B cell (primary cell): ENCODE results near the gene DQX1. TPM values are rescaled to one million over a fixed set of nuclear protein-coding genes. Genes with fewer than 3 reads are reported as not detected.
A peak's percentile ranks its signal among the peaks of the same experiment; 100 is the strongest.

Experiments
- ATAC-seq: fragments of 200-7000 bp; cut with Tn5 transposase; one replicate; pipeline ENCODE4 v1.10.0; 2021; ENCODE audit warnings: low read depth, mild to moderate bottlenecking, moderate number of reproducible peaks, moderate library complexity
- CTCF ChIA-PET: fragments of 350-600 bp; sonication (Branson Sonifier 250); formaldehyde crosslinking; loops from one replicate; lab custom pipeline; 2021; ENCODE audit warnings: antibody characterized with exemption, inconsistent platforms; lab: Charles Lee
- POLR2A ChIA-PET: fragments of 350-600 bp; sonication (Branson Sonifier 250); formaldehyde crosslinking; loops from one replicate; lab custom pipeline; 2021; ENCODE audit warnings: antibody characterized with exemption; lab: Charles Lee
- DNase-seq: peaks from one replicate; pipeline ENCODE4 v3.0.0; 2013
- H2AFZ ChIP-seq: 2 replicates; pipeline ENCODE4 v1.6.1; 2012; ENCODE audit warnings: mild to moderate bottlenecking, low read depth, low read length; ENCODE audit not compliant: insufficient read depth, poor library complexity, severe bottlenecking
- H3K27ac ChIP-seq, 2 donors: 1 replicate in 1 of 2; 2 replicates in 1 of 2; pipeline ENCODE4 v1.5.1; 2012 to 2013; ENCODE audit warnings: low read length in 2 of 2, mild to moderate bottlenecking in 2 of 2, moderate library complexity in 1 of 2
- H3K27me3 ChIP-seq, 4 experiments: fragments of 200-600 bp in 1 of 4; sonication (generic) in 1 of 4; replicated peaks in 1 of 4; 1 replicate in 2 of 4; 2 replicates in 2 of 4; pipeline versions ENCODE4 v1.6.1 to v1.7.0; 2013 to 2016; ENCODE audit warnings: low read length in 3 of 4, mild to moderate bottlenecking in 2 of 4, mixed read lengths in 1 of 4, moderate library complexity in 1 of 4; ENCODE audit not compliant: insufficient read depth in 4 of 4, control insufficient read depth in 3 of 4; ENCODE audit errors: control extremely low read depth in 1 of 4
- H3K36me3 ChIP-seq, 2 experiments: replicated peaks in 1 of 2; 1 replicate in 1 of 2; 2 replicates in 1 of 2; pipeline versions ENCODE4 v1.6.1 to v1.7.1; 2013; ENCODE audit warnings: low read length in 1 of 2; ENCODE audit not compliant: insufficient read depth in 2 of 2, control insufficient read depth in 1 of 2; ENCODE audit errors: control extremely low read depth in 1 of 2, extremely low read depth in 1 of 2
- H3K4me1 ChIP-seq, 2 donors: fragments of 200-600 bp in 1 of 2; sonication (generic) in 1 of 2; 1 replicate in 1 of 2; 2 replicates in 1 of 2; pipeline versions ENCODE4 v1.5.1 to v1.6.1; 2013 to 2017; ENCODE audit warnings: low read length in 2 of 2; ENCODE audit not compliant: control insufficient read depth in 2 of 2, insufficient read depth in 2 of 2
- H3K4me2 ChIP-seq: replicated peaks from 2 replicates; pipeline ENCODE3; 2012; ENCODE audit warnings: mild to moderate bottlenecking, low read depth, low read length; ENCODE audit not compliant: poor library complexity, severe bottlenecking
- H3K4me3 ChIP-seq, 5 experiments: fragments of 200-600 bp in 1 of 5; sonication (generic) in 1 of 5; 1 replicate in 3 of 5; 2 replicates in 2 of 5; pipeline versions ENCODE4 v1.5.1 to v1.7.0; 2011 to 2016; ENCODE audit warnings: low read length in 4 of 5, mild to moderate bottlenecking in 4 of 5, low read depth in 2 of 5, control low read depth in 1 of 5, moderate library complexity in 1 of 5; ENCODE audit not compliant: insufficient read depth in 1 of 5; ENCODE audit errors: control extremely low read depth in 1 of 5, extremely low read depth in 1 of 5
- H3K79me2 ChIP-seq: fragments of 200-600 bp; sonication (generic); one replicate; pipeline ENCODE4 v1.6.0; 2016; ENCODE audit warnings: low read length; ENCODE audit not compliant: control insufficient read depth, insufficient read depth
- H3K9ac ChIP-seq: fragments of 200-600 bp; sonication (generic); 2 replicates; pipeline ENCODE4 v1.6.1; 2017; ENCODE audit warnings: mild to moderate bottlenecking, low read length, moderate library complexity
- H3K9me3 ChIP-seq, 3 donors: one replicate each; pipeline versions ENCODE4 v1.6.1 to v1.7.1; 2013; ENCODE audit warnings: low read length in 2 of 3; ENCODE audit not compliant: control insufficient read depth in 2 of 3, insufficient read depth in 1 of 3; ENCODE audit errors: control extremely low read depth in 1 of 3
- H4K20me1 ChIP-seq: 2 replicates; pipeline ENCODE4 v1.6.0; 2012; ENCODE audit warnings: mild to moderate bottlenecking, low read length; ENCODE audit not compliant: insufficient read depth, control insufficient read depth, poor library complexity, severe bottlenecking
- H3K27ac Mint-ChIP-seq: one replicate; pipeline ENCODE4 v1.8.0; 2021; ENCODE audit warnings: mixed read lengths
- H3K27me3 Mint-ChIP-seq: one replicate; pipeline ENCODE4 v1.8.0; 2021; ENCODE audit warnings: mixed read lengths
- H3K4me1 Mint-ChIP-seq: one replicate; pipeline ENCODE4 v1.8.0; 2021; ENCODE audit warnings: mixed read lengths
- H3K4me3 Mint-ChIP-seq: one replicate; pipeline ENCODE4 v1.8.0; 2021; ENCODE audit warnings: mixed read lengths
- H3K9me3 Mint-ChIP-seq: one replicate; pipeline ENCODE4 v1.8.0; 2022; ENCODE audit warnings: mixed read lengths; ENCODE audit not compliant: insufficient read depth
- EZH2 ChIP-seq: IDR thresholded peaks from 2 replicates; pipeline ENCODE4 v1.6.1; 2012; ENCODE audit warnings: borderline replicate concordance, low read depth, mild to moderate bottlenecking, moderate library complexity, low read length; ENCODE audit not compliant: insufficient read depth, poor library complexity, severe bottlenecking
- WGBS: methylation state at CpG from one replicate; pipeline ENCODE4 v1.1.5; 2013; ENCODE audit warnings: missing lambda C conversion rate; ENCODE audit not compliant: insufficient coverage; 5-methylcytosine and 5-hydroxymethylcytosine counted together
- intact Hi-C: fragments of 100-400 bp; cut with micrococcal nuclease; formaldehyde crosslinking; loops from one replicate; pipeline ENCODE4 v1.10.0; 2022
- polyA plus RNA-seq: library from polyadenylated mRNA; depleted of rRNA; stranded (reverse); fragments of >200 nt; gene quantifications from 2 replicates; pipeline ENCODE4 v1.2.3, GENCODE V29; 2012
- total RNA-seq, 2 donors: library from RNA; stranded (reverse); fragments of 120-200 nt in 1 of 2; gene quantifications; 1 replicate in 1 of 2; 2 replicates in 1 of 2; pipeline versions ENCODE4 v1.2.3 to v1.2.4, GENCODE V29; 2013 to 2022
- TF ChIP-seq, protein P1 (sequence below): fragments of 200-600 bp; IDR thresholded peaks from one replicate; pipeline ENCODE4 v1.8.0; 2022; ENCODE audit warnings: antibody characterized with exemption, mild to moderate bottlenecking

The DQX1 gene
- total and polyA plus RNA-seq, 2 donors (not counting 1 experiment from before 2014, with no cell fraction given) = 0.46 to 0.57 TPM

DNA sequence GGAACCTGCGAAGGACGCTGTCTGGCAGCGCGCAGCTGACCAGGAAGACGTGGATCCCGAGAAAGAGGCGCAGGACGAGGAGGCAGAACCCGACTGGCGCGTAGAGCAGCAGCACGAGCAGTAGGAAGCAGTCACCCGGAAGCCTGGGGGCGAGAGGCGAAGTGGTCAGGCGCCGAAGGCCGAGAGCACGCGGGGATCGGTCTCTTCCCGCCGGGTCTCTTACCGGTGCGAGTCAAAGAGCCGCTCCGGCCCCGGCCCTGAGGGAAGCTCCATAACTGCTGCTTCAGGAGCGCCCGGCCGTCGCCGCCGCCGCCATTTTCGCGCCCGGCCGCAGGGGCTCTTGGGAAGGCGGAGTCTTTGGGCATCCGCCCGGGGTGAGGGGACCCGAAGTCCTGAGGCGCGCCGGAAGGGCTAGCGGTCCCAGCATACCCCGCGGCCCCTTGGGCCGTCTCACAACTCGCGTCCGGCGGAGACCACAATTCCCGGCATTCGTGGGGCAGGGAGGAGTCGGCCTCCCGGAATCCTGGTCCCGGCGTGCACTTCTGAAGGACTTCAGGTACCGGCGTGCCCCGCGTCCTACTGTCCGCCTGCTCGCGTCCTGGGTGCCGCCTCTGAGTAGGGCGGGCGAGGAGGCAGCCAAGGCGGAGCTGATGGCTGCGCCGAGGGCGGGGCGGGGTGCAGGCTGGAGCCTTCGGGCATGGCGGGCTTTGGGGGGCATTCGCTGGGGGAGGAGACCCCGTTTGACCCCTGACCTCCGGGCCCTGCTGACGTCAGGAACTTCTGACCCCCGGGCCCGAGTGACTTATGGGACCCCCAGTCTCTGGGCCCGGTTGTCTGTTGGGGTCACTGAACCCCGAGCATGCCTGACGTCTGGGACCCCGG lies 3.6 kb upstream of the DQX1 start, which contains the start of the genes AUP1 and HTRA2:
Gene AUP1 (minus strand): TSS at position 350 of the 882 bp plus-strand sequence. CDS start 77 bp downstream, at position 273.
Gene HTRA2 (plus strand): TSS at position 577 of the 882 bp plus-strand sequence. CDS start 74 bp downstream, at position 651.
- peaks cover 31% of the 10 kb centered on the region for H3K79me2 ChIP-seq
- H3K36me3 ChIP-seq = peaks cover 0 to 49% of the 10 kb centered on the region in 2 experiments
- peak within 1 kb of the TSS; percentile 95 for H3K4me2 ChIP-seq
- no peaks in the 10 kb centered on the region for H3K9me3 ChIP-seq
- ChIA-PET CTCF (interaction anchor here (0.7 to 9.6 kb wide), 10 partner anchors 13 to 382 kb away, joined by 3 to 71 read pairs (median 4); partner anchors contain the start of genes BOLA3, CCDC142, PCGF1 and TTC31), POLR2A (interaction anchor here (1.0 to 2.7 kb wide), 12 partner anchors 10 to 348 kb away, joined by 3 to 19 read pairs (median 7); partner anchors contain the start of genes CCDC142, INO80B, MRPL53 and PCGF1)
- peak within 1 kb of the TSS; percentile 62 to 98 (median 70) for H3K4me3 ChIP-seq
- TF ChIP-seq EZH2 = no peak
- TF ChIP-seq, protein P1, sequence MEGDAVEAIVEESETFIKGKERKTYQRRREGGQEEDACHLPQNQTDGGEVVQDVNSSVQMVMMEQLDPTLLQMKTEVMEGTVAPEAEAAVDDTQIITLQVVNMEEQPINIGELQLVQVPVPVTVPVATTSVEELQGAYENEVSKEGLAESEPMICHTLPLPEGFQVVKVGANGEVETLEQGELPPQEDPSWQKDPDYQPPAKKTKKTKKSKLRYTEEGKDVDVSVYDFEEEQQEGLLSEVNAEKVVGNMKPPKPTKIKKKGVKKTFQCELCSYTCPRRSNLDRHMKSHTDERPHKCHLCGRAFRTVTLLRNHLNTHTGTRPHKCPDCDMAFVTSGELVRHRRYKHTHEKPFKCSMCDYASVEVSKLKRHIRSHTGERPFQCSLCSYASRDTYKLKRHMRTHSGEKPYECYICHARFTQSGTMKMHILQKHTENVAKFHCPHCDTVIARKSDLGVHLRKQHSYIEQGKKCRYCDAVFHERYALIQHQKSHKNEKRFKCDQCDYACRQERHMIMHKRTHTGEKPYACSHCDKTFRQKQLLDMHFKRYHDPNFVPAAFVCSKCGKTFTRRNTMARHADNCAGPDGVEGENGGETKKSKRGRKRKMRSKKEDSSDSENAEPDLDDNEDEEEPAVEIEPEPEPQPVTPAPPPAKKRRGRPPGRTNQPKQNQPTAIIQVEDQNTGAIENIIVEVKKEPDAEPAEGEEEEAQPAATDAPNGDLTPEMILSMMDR = no peak
- Mint-ChIP-seq H3K27me3 (no peaks in the 10 kb centered on the region), H3K4me3 (peak within 1 kb of the TSS; percentile 97), H3K27ac (peak within 1 kb of the TSS; percentile 96), H3K9me3 (no peaks in the 10 kb centered on the region), H3K4me1 (peaks cover 43% of the 10 kb centered on the region)
- H3K9ac ChIP-seq = peak within 1 kb of the TSS; percentile 78
- peak within 1 kb of the TSS; percentile 84 to 90 for H3K27ac ChIP-seq
- no peaks in the 10 kb centered on the region for H3K27me3 ChIP-seq
- peak; percentile 87 for ATAC-seq
- peak within 1 kb of the TSS; percentile 81 for H2AFZ ChIP-seq
- peak; percentile 95 for DNase-seq
- intact Hi-C loops = loop anchor here (1.0 to 5.0 kb wide), 12 partner anchors 22 to 1297 kb away; partner anchors contain the start of genes C2orf81, CCT7, DOK1 and INO80B
- H3K4me1 ChIP-seq = peaks cover 39 to 49% of the 10 kb centered on the region in 2 donors
- peaks cover 17% of the 10 kb centered on the region for H4K20me1 ChIP-seq
- under 1% methylated on average over 87 of the region's 87 CpGs for WGBS
